ENCODE measurements around the gene PIRT.

DNA sequence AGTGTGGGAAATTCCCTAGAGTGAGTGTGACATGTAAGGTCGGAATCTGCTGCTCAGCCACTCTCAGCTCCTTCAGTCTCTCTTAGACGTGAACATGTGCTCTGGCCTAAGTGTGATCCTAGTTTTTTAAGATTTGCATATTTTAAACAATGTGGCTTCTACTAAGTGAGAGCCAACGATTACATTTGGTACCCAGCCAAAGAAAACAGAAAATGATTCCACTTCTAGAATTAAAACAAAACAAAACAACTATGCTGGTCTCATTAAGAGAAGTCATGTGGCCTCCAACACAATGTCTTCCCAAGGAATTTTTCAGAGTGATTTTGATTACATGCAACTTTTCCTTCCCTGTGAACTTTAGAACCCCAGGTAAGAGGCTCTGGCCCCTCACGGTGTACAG is 44.1 kb downstream of the PIRT start:
- TF ChIP-seq, protein P1, sequence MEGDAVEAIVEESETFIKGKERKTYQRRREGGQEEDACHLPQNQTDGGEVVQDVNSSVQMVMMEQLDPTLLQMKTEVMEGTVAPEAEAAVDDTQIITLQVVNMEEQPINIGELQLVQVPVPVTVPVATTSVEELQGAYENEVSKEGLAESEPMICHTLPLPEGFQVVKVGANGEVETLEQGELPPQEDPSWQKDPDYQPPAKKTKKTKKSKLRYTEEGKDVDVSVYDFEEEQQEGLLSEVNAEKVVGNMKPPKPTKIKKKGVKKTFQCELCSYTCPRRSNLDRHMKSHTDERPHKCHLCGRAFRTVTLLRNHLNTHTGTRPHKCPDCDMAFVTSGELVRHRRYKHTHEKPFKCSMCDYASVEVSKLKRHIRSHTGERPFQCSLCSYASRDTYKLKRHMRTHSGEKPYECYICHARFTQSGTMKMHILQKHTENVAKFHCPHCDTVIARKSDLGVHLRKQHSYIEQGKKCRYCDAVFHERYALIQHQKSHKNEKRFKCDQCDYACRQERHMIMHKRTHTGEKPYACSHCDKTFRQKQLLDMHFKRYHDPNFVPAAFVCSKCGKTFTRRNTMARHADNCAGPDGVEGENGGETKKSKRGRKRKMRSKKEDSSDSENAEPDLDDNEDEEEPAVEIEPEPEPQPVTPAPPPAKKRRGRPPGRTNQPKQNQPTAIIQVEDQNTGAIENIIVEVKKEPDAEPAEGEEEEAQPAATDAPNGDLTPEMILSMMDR (conservative IDR thresholded peaks at IDR 0.05 in 1 of 2, IDR thresholded peaks at IDR 0.05 in 1 of 2; ENCODE audit: low read depth in 1 of 2, low read length in 2 of 2): no peak
- no peak for TF ChIP-seq EZH2 (IDR thresholded peaks at IDR 0.05; ENCODE audit: low read length, missing control alignments)

Measured in fibroblast of lung (primary cell).